A549 (cell line): ENCODE data around the gene RDH5.

Source experiments
- CEBPB ChIP-seq, 2 experiments: fragments of >200 bp in 1 of 2; sonication (Bioruptor Twin) in 1 of 2; formaldehyde crosslinking in 1 of 2; IDR thresholded peaks; 2 replicates each; pipeline ENCODE4 v1.6.1; 2012 to 2016
- CTCF ChIP-seq: fragments of >200 bp; sonication (Bioruptor Twin); formaldehyde crosslinking; IDR thresholded peaks from 3 replicates; pipeline ENCODE4 v1.5.1; 2016
- HOXA7 ChIP-seq: fragments of 250-450 bp; sonication (Bioruptor Pico); IDR thresholded peaks from 2 replicates; pipeline ENCODE4 v1.5.0; 2020; ENCODE audit warnings: mild to moderate bottlenecking, moderate library complexity
- MAFK ChIP-seq: fragments of 450-650 bp; IDR thresholded peaks from 2 replicates; pipeline ENCODE4 v1.6.1; 2014; ENCODE audit not compliant: partially characterized antibody
- MYC ChIP-seq: IDR thresholded peaks from 2 replicates; pipeline ENCODE4 v1.6.1; 2012; ENCODE audit warnings: mild to moderate bottlenecking, inconsistent platforms, low read length, improper control_type of control experiment, borderline replicate concordance
- NFE2L2 ChIP-seq: fragments of 150-350 bp; conservative IDR thresholded peaks from 2 replicates; pipeline ENCODE4 v1.6.1; 2014; ENCODE audit warnings: low read length
- POLR2A ChIP-seq: IDR thresholded peaks from 2 replicates; pipeline ENCODE4 v1.6.1; 2012; ENCODE audit warnings: mild to moderate bottlenecking, low read length
- REST ChIP-seq: fragments of 200-600 bp; sonication (generic); IDR thresholded peaks from 2 replicates; pipeline ENCODE4 v1.6.1; 2016; ENCODE audit warnings: antibody characterized with exemption, mild to moderate bottlenecking, moderate library complexity

GRCh38 chr12:55742719-55743405 is 22.7 kb downstream of the RDH5 start, which contains the start of gene GDF11:
- no peak for TF ChIP-seq CTCF
- TF ChIP-seq NFE2L2 = no peak
- no peak for TF ChIP-seq HOXA7
- no peak for TF ChIP-seq POLR2A
- no peak for TF ChIP-seq CEBPB (IDR thresholded peaks at IDR 0.05)
- no peak for TF ChIP-seq REST
- no peak for TF ChIP-seq MAFK
- no peak for TF ChIP-seq MYC
